ENCODE results near the gene RPL28. TPM values are rescaled to one million over a fixed set of nuclear protein-coding genes. Genes with fewer than 3 reads are reported as not detected.

RPL28 gene
- total RNA-seq, 3 donors from 2014 or later: 942 to 1,365 (median 1,241) TPM

DNA sequence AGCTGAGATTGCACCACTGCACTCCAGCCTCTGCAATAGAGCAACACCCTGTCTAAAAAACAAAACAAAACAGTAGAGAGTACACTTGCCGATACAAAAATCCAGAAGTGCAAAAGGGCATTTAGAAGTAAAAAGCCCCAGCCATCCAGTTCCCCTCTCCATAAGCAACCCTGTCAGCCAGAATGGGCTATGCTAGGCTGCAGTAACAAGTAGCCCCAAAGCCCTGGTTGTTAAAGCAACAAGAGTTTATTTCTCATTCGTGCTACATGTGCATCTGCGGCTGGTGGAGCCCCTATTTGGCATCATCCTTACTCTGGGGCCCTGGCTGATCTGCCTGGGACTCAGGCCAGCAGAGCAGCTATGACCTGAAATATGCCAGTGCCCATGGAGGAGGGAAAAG lies 38.8 kb downstream of the RPL28 start:
- no peak for DNase-seq
- ATAC-seq: no peak
- intact Hi-C loops (cut with DNase I, micrococcal nuclease): no loop called here
- Histone ChIP-seq H3K4me1 (ENCODE audit: low read depth) (no peaks in the 10 kb centered on the region), H3K36me3 (ENCODE audit: low read depth) (no peaks in the 10 kb centered on the region), H3K4me3 (no peak overlapping the region), H3K9me3 (no peaks in the 10 kb centered on the region)
- TF ChIP-seq, protein P1, sequence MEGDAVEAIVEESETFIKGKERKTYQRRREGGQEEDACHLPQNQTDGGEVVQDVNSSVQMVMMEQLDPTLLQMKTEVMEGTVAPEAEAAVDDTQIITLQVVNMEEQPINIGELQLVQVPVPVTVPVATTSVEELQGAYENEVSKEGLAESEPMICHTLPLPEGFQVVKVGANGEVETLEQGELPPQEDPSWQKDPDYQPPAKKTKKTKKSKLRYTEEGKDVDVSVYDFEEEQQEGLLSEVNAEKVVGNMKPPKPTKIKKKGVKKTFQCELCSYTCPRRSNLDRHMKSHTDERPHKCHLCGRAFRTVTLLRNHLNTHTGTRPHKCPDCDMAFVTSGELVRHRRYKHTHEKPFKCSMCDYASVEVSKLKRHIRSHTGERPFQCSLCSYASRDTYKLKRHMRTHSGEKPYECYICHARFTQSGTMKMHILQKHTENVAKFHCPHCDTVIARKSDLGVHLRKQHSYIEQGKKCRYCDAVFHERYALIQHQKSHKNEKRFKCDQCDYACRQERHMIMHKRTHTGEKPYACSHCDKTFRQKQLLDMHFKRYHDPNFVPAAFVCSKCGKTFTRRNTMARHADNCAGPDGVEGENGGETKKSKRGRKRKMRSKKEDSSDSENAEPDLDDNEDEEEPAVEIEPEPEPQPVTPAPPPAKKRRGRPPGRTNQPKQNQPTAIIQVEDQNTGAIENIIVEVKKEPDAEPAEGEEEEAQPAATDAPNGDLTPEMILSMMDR (IDR thresholded peaks at IDR 0.05): no peak

DNA sequence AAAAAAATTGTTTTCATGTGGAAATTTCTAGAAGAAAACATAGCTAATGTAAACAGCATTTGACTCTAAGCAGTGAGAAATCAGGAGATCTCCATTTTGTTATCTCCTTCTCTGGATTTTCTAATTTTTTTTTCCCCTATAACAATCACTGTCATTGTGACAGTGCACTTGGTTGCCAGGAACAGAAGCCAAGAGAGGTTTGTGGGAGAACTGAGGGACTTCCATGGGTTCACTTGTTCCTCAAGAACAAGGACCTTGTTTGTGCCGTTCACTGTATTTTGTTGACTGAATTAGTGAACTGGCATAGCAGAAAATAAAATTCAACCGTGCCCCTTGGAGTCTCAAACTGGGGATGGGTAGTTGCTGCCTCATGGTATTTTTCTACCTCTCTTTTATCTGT lies 40.3 kb downstream of the RPL28 start:
- no peak overlapping the region for H3K4me3 ChIP-seq
- ATAC-seq: no peak
- TF ChIP-seq, protein P1 (IDR thresholded peaks at IDR 0.05): no peak
- no peaks in the 10 kb centered on the region for H3K36me3 ChIP-seq (ENCODE audit: low read depth)
- H3K9me3 ChIP-seq: no peaks in the 10 kb centered on the region
- no peaks in the 10 kb centered on the region for H3K4me1 ChIP-seq (ENCODE audit: low read depth)
- intact Hi-C loops (cut with DNase I, micrococcal nuclease): no loop called here
- DNase-seq: no peak

DNA sequence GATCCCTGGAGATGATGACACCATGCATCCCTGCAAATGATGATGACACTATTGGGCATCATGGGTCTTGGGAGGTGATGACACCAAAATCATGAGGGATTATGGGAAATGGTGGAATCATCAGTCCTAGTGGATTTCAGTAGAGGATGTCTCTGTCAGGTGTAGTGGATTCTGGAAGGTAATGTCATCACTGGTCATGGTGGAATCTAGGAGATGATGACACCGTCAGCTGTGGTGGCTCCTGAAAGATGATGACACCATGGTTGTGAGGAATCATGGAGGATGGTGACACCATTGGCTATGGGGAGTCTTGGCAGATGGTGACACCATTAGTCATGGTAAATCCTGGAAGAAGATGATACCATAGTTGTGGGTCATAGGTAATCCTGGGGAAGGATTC lies 45.5 kb downstream of the RPL28 start:
- H3K36me3 ChIP-seq (ENCODE audit: low read depth): no peaks in the 10 kb centered on the region
- intact Hi-C loops (cut with DNase I, micrococcal nuclease): no loop called here
- no peaks in the 10 kb centered on the region for H3K4me1 ChIP-seq (ENCODE audit: low read depth)
- H3K4me3 ChIP-seq: no peak overlapping the region
- TF ChIP-seq, protein P1 (IDR thresholded peaks at IDR 0.05): no peak
- ATAC-seq (no peak), DNase-seq (no peak)
- no peaks in the 10 kb centered on the region for H3K9me3 ChIP-seq

DNA sequence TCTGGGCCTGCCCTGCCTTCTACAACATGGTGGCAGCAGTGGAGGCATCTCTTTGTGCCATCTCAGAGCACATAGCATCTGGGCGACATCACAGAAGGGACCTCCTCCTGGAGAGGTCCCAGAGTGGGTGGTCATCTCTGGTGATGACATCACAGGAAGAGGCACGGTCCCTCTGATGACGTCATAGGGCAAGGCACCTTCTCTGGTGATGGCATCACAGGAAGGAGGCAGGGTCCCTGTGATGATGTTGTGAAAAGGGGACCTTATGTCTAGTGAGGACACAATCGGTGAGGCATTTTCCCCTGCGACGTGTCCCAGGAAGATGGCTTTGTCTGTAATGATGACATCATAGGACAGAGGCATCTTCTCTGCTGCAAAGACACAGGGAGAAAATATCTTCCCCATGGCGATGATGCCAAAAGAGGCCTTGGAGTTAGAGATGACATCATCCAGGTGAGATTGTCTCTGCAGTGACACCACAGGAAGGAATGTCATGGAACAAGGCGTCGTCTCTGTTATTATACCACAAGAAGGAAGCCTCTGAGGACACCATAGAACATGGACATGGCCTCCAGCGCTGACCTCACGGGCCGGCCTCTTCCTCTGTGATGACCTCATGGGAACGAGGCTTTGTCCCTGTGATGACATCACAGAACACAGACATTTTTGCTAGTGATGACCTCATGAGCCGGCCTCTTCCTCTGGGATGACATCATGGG lies 46.7 kb downstream of the RPL28 start:
- TF ChIP-seq, protein P1 (IDR thresholded peaks at IDR 0.05): no peak
- H3K4me1 ChIP-seq (ENCODE audit: low read depth): no peaks in the 10 kb centered on the region
- no peak overlapping the region for H3K4me3 ChIP-seq
- no peaks in the 10 kb centered on the region for H3K9me3 ChIP-seq
- H3K36me3 ChIP-seq (ENCODE audit: low read depth): no peaks in the 10 kb centered on the region
- ATAC-seq: no peak
- intact Hi-C loops (cut with DNase I, micrococcal nuclease): no loop called here
- no peak for DNase-seq

DNA sequence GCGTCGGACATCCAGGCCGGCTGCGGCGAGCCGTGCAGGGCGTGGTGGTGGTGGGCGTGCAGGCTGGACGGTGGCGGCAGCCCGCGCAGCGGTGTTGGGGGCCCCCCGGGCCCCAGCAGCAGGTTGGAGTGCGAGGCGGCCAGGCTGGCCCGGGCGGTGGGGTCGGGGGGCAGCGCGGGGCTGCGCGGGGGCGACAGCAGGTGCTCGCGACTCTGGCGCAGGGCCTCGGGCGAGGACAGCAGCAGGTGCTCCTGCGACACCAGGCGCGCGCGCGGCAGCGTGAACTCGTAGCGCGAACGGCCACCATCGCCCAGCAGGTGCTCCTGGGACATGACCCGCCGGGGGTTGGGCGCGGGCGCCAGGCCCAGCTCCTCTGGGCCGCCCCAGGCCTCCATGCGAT lies 47.6 kb downstream of the RPL28 start:
- Histone ChIP-seq H3K36me3 (ENCODE audit: low read depth) (no peaks in the 10 kb centered on the region), H3K4me3 (no peak overlapping the region), H3K9me3 (no peaks in the 10 kb centered on the region), H3K4me1 (ENCODE audit: low read depth) (no peaks in the 10 kb centered on the region)
- no peak for ATAC-seq
- TF ChIP-seq, protein P1 (IDR thresholded peaks at IDR 0.05): no peak
- DNase-seq: no peak
- intact Hi-C loops (cut with DNase I, micrococcal nuclease): no loop called here
